DLD1 (cell line): ENCODE measurements around the gene SHISA9.
"Not testable (repeated sequence)": the region's sequence is repeated elsewhere in the genome, so short reads cannot be mapped to it uniquely, and the experiment has no call there.

ENCODE experiments used
- in situ Hi-C: cut with HindIII; loops from 2 replicates; pipeline ENCODE4 v1.10.0; 2017; ENCODE audit warnings: low sequenced_read_pairs

The SHISA9 gene

DNA sequence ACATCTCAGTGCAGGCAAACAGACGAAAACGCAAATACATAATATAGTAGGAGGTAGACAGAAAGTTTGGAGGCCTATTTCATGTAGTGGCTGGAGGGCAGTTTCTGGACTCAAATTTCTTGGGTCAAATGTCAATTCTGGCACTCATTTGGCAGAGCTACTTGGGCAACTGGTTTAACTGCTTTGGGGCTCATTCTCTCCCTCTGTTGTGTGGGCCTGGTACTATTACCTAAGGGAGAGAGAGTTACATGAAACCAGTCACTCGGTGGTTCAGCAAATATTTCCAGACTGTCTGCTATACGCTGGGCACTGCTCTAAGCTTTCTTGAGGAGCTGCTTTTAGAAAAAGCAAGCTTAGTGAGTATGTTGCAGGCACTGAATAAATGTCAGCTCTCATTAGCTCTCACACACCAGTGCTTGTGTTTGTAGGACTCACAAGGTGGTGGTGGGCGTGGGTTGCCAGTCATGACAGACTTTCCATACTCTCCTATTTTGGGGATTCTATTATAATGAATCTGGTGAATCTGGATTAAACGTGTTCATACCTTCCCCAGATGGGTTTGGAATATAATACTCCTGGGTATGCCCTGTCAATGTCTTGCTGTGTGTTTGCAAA, 1.8 kb upstream of the SHISA9 start:
- in situ Hi-C loops, result no loop called here

- in situ Hi-C loops, result no loop called here
Measured at GRCh38 chr16:12900156-12900555, 1.2 kb upstream of the SHISA9 start.

DNA sequence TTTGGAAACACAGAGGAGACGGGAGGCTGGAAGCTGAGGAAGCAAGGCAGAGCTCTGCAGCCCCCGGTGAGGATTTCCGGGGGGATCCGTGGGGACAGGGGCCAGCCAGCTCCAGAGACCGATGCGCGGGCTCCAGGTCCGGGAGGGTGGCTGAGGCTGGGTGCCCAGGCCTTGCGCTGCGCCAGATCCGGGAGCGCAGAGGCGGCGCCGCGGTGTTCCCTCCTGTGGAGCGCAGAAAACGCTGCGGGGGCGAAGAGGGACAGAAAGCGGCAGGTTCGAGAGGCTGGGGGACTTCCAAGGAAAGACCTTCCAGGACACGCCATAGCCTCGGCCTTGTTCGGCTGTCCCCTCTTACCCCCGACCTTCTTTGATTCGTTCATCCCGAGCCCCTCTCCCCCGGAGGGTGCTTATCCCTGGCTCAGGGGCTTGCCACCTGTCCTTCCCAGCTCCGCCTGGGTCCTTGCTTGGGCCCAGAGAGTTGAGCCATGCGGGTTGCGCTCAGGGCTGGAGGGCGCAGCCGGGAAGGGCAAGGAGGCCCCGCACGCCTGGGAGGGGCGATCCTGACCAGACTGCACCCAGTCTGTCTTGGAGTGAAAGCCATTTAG, 697 bp upstream of the SHISA9 start:
- in situ Hi-C loops, result no loop called here

DNA sequence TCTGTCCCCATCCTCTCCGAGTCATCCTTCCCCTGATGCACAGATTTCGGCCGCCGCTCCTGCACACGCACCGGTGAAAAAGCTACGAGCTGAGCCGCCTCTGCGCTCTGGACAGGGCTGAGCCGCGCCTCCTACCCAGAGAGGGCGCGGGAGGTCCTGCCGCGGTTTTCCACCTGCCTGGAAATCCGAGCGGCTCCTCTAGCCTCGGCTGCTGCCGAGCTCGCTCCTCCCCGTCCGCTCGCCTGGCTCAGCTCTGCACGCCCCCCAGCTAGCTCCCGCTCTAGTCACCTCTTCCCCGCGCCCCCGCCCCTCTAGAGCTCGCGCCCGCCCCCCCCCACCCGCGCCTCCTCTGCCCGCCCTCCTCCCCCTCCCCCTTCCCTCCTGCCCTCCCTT, 198 bp upstream of the SHISA9 start:
- in situ Hi-C loops, result no loop called here

GRCh38 chr16:12902511-12903372, 1.3 kb downstream of the SHISA9 start:
- in situ Hi-C loops, result no loop called here

- in situ Hi-C loops, result no loop called here
Measured at GRCh38 chr16:12903407-12904328, 2.3 kb downstream of the SHISA9 start.

DNA sequence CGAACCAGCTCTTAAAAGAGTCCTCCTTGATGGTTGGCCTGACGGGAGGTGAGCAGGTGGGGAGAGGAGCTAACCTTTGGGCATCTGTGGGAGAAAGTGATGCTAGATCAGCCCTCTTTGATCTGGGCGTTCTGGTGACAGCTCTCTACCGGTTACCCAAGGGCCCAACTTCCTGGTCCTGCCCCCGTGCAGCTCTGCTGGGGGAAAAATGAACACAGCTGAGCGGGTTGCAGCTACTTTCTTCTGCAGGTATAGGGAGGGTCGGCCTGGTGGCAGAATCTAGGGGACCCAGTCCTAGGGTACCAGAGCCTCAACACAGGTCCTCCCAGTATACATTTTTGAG, 2.9 kb downstream of the SHISA9 start:
- in situ Hi-C loops, result no loop called here

GRCh38 chr16:12906271-12906670, 4.9 kb downstream of the SHISA9 start:
- in situ Hi-C loops, result no loop called here

DNA sequence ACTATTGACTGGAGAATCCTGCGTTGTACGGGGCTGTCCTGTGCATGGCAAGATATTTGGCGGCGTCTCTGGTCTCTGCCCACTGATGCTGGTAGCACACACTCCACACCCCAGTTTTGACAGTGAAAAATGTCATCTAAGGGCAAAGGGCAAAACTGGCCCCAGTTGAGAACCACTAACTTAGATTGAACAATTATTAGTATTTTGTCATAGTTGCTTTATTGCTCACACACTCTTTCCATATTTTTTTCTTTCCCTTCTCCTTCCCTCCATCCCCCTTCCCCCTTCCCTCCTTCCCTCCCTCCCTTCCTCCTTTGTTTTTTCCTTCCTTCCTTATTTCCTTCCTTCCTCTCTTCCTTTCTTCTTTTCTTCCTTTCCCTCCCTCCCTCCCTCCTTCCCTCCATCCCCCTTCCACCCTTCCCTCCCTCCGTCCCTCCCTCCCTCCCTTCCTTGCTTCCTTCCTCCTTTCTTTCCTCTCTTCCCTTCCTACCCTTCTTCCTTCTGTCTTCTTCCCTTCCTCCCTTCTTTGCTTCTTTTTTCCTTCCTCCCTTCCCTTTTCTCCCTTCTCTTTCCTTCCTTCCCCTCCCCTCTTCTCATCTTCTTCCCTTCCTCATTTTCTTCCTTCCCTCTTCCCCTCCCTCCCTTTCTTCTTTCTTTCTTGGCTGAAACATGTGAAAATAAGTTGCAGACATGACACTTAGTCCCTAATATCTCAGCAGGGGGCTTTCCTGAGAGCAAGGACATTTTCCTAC, 5.5 kb downstream of the SHISA9 start:
- in situ Hi-C loops, result no loop called here

GRCh38 chr16:12907670-12908233, 6.4 kb downstream of the SHISA9 start:
- in situ Hi-C loops, result no loop called here

DNA sequence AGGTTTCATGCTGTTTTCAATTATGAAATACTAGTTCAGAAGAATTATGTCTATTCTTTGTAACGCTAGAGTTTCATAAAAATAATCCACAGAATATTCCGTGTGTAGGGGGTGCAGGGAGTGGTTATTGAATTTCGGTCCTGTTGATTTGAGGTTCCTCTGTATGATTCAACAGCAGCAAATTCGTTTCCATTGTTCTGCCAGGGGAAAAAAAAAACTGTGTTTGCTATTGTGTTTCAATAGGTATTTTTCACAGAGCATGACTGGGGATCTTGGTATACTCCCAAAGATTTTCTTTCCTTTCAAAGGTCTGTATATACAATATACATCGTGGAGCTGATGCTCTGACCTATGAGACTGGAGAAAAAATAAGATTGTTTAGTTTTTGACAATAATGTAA, 15.8 kb downstream of the SHISA9 start:
- in situ Hi-C loops, result no loop called here

GRCh38 chr16:12917653-12918052, 16.3 kb downstream of the SHISA9 start:
- in situ Hi-C loops, result no loop called here

GRCh38 chr16:12920739-12921138, 19.3 kb downstream of the SHISA9 start:
- in situ Hi-C loops, result no loop called here

- in situ Hi-C loops, result not testable (repeated sequence)
Measured at GRCh38 chr16:12923640-12924039, 22.2 kb downstream of the SHISA9 start.

DNA sequence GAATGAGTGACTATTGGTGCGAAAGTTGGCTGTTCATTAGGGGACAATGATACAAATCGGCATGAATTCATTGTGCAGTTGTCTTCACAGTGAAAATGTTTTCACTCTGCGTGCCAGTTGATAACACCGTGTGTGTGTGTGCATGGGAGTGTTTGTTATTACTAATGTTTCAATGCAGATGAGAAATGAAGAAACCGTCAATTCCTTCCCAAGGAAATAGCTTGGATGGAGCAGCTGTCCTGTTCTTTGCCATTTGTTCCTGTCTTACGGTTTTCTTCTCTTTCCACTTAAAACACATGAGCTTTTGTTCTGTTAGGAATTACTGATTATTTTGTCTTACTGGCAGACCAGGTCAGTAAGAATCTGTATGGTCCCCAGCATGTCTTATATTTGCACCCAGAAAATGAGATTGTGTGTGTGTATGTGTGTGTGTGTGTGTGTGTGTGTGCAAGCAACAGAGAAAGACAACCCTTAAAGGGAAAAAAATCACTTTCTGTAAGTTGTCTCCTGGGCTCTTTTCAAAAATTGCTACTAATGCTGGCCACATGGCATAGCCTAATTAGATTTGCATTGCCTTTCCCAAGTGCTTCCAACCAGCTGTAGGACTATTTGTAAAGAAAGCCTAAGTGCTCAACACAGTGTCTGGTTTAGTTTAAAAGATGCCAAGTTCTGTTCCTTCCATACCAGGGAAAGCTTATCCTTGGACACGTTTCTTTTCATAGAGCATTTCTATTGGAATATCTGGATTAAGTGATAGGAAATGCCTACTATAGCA, 23.8 kb downstream of the SHISA9 start:
- in situ Hi-C loops, result no loop called here

- in situ Hi-C loops, result no loop called here
Measured at GRCh38 chr16:12927591-12927990, 26.2 kb downstream of the SHISA9 start.

GRCh38 chr16:12930881-12931280, 29.5 kb downstream of the SHISA9 start:
- in situ Hi-C loops, result no loop called here

DNA sequence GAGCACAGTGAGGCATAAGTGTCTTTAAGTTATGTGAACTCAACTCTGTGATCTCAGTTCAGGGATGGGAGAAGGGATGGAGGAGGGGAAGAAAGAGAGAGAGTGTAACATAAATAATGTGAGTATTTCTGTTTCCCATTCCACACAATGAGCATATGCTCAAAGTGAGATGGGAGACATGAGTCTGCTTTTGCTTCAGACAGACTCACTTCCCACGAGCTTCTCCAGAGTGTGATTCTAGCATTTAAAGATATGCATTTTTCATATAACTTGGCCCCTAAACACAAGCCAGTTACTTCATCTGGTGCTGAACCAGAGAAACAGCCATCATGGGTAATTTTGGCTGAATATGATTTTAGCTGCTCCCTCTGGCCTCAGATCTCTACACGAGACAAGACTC, 35.0 kb downstream of the SHISA9 start:
- in situ Hi-C loops, result no loop called here

DNA sequence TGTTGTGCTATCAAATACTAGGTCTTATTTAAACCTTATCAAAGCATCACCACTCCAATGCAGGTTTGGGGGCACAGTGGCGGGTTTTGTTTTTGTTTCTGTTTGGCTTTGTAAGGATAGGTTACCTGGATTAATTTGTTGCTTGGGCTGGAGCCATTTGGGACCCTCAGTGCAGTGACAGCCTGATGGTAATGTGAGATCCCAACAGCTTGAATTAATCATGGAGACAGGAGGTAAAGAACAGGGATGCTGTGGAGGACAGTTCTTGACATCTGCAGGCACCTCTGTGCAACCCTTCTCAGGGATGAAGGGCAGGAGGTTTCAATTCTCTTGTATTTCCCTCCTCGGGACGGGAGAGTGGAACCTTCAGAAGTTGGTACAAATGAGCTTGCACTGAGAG, 40.5 kb downstream of the SHISA9 start:
- in situ Hi-C loops, result no loop called here
